GM19238 (cell line): Measurements from ENCODE around the gene P3H1.
"Not testable (repeated sequence)": the region's sequence is repeated elsewhere in the genome, so short reads cannot be mapped to it uniquely, and the experiment has no call there.

Experiments used
- DNase-seq: peaks from one replicate; pipeline ENCODE4 v3.0.0; 2011; ENCODE audit warnings: low spot score; ENCODE audit not compliant: insufficient read length

Gene P3H1

GRCh38 chr1:42766741-42767509 is at the start of gene P3H1, which contains the start of gene C1orf50:
TSS of gene P3H1 (minus strand) at chr1:42767028. CDS start at chr1:42766971, 57 bp downstream.
TSS of gene C1orf50 (plus strand) at chr1:42767249. CDS start at chr1:42767312, 63 bp downstream.
- DNase-seq: peak; percentile 87

GRCh38 chr1:42815941-42816584 is 49.2 kb upstream of the P3H1 start:
- no peak for DNase-seq

GRCh38 chr1:42814815-42815214 is 48.0 kb upstream of the P3H1 start:
- DNase-seq: not testable (repeated sequence)

- DNase-seq: no peak
Observed at GRCh38 chr1:42807056-42807668, 40.3 kb upstream of the P3H1 start.

DNA sequence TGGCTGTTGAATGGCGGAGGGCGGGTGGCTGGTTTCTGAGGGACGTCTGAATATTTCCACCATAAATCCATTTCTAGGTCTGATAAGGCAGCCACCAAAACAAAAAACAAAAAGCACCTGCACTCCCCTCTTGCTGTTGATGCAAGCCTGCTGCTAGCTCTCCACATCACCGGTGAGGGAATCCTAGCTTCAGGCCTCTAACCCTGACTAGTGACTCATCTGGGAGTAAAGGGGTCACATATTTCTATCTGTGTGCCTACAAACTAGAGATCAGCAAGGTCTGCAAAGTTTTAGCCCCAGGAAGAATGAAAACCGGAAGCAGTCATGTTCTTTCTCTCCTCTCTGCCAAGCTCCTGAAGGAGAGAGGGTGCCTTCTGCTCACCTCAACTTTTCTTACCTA is 39.8 kb upstream of the P3H1 start:
- DNase-seq: no peak

GRCh38 chr1:42806171-42806570 is 39.3 kb upstream of the P3H1 start:
- no peak for DNase-seq

- DNase-seq: no peak
Observed at GRCh38 chr1:42801832-42802473, 35.1 kb upstream of the P3H1 start.

DNA sequence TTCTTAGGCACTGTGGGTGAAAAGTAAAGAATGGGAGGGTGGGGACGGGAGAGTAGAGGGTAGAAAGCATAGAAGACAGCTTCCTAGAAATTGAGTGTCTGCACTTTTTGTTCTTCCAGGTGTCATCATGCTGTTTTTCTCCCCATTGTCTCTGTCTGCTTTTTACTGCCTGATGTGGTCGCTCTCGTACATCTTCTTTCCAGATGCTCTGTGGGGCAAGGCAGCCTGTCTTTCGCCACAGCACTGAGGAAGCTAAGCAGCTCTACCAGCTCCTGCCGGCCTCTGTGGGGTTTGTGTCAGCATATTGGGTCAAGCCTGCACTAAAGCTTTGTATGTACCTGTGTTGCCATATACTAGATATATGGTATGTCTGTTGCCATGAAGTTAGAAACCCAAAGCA is 31.2 kb upstream of the P3H1 start:
- no peak for DNase-seq

DNA sequence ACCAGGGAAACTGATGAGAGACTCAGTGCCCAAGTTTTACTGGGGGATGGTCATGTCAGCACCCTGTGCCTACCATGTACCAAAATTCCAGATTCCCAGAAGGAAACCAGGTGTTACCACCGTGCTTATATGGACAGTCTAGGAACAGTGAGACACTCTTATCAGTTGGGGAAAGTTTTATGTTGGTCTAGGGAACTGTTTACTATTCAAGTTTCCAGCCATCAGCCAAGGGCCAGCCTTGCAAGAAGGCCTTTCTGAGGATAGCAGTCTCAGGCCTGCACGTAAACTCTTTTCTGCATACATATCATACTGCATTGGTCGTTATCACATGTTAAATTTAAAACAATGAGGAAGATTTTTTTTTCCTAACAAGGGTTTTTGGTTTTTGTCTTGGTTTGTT is 30.6 kb upstream of the P3H1 start:
- DNase-seq: no peak

GRCh38 chr1:42793824-42794223 is 27.0 kb upstream of the P3H1 start:
- DNase-seq: no peak

GRCh38 chr1:42788021-42788420 is 21.2 kb upstream of the P3H1 start:
- no peak for DNase-seq

- DNase-seq: no peak
Observed at GRCh38 chr1:42786097-42786496, 19.3 kb upstream of the P3H1 start.

GRCh38 chr1:42784946-42785693 is 18.3 kb upstream of the P3H1 start, which contains the start of gene TMEM269:
TSS of gene TMEM269 (plus strand) at chr1:42784991. CDS start at chr1:42789894, 4,903 bp downstream.
- peak; percentile 18 for DNase-seq

DNA sequence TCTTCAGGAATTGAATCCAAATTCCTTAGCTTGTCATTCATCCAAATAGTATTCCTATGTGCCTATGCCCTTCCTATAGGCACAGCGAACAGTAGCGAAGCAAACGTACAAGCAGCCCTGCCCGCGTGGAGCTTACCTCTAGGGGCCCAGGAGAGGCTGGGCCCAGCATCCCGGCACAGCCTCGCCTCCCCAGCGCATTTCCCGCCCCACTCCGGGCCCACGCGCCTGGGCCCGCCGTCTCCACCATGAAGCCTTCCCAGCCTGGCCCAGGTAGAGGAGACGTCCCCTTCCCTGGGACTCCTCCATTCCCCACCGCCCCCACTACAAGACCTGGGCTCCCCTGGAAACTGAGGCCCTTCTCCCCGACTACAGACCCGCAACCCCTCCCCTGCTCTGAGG is 17.7 kb upstream of the P3H1 start:
- no peak for DNase-seq

- DNase-seq: no peak
Observed at GRCh38 chr1:42783092-42783491, 16.3 kb upstream of the P3H1 start.

DNA sequence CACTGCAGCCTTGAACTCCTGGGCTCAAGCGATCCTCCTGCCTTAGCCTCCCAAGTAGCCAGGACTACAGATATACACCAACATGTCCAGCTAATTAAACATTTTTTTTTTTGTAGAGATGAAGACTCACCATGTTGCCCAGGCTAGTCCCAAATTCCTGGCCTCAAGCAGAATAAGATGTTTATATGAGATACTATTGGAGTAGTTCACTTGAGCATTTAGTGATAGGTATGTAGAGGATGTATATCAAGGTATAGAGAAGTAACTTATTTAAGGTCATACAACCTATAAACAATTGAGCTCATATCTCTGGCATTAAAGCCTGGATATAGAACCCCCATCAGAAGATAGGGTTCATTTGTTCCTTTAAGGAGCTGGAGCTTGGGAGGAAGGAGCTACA is 13.3 kb upstream of the P3H1 start:
- no peak for DNase-seq

GRCh38 chr1:42779725-42780124 is 12.9 kb upstream of the P3H1 start:
- DNase-seq: no peak

DNA sequence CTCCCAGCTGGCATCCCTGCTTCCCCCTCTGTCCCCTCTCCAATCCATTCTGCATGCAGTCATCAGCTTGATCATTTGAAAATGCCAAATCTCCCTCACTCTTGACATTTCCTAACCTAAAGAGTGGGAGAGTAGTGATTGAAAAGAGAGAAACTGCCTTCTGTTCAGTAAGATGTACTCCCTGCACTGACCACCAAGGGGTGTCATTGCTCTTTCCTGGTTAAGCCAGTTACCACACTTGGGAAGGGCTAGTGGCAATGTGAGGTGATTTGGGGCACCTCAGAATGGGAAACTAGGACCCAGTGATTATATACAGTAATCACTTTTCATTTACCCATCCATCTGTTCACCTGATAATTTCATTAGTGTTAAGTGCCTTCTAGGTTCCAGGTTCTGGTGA is 11.0 kb upstream of the P3H1 start:
- DNase-seq: peak; percentile 28

- DNase-seq: no peak
Observed at GRCh38 chr1:42776502-42776901, 9.7 kb upstream of the P3H1 start.

- no peak for DNase-seq
Observed at GRCh38 chr1:42774928-42775526, 8.2 kb upstream of the P3H1 start.

DNA sequence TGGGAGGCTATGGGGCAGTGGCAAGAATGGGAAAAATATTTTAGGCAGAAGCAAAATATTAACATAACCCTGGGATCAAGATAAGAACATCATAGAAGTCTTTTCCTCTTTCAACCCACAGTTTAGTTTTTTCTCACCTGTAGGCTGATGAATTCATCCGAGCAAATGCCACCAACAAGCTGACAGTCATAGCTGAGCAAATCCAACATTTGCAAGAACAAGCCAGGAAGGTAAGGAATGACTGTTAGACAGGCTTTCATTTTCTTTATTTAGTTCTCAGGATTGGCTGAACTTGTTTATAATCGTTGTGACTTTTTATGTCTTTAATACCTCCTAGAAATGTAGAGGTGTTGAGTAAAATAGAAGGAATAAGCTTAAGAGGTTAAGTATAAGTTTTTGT is 6.6 kb upstream of the P3H1 start:
- no peak for DNase-seq
